HL-60 (cell line): ENCODE data around the gene BDP1.

Experiments
- DNase-seq, 2 experiments: peaks; one replicate each; pipeline ENCODE4 v3.0.0-alpha.2; 2010 to 2020; ENCODE audit warnings: low read depth in 1 of 2, low spot score in 1 of 2
- H3K27ac ChIP-seq: fragments of 250-450 bp; sonication (Bioruptor Pico); replicated peaks from 2 replicates; pipeline ENCODE4 v1.5.1; 2020; ENCODE audit warnings: mild to moderate bottlenecking, moderate library complexity
- H3K27me3 ChIP-seq: fragments of 250-450 bp; sonication (Bioruptor Pico); 2 replicates; pipeline ENCODE4 v1.5.1; 2021; ENCODE audit warnings: mild to moderate bottlenecking, moderate library complexity; ENCODE audit not compliant: insufficient read depth, poor library complexity, severe bottlenecking
- H3K4me3 ChIP-seq: replicated peaks from 2 replicates; pipeline ENCODE4 v1.5.1; 2011; ENCODE audit warnings: mild to moderate bottlenecking, control low read depth, low read length; ENCODE audit not compliant: insufficient read depth
- CTCF ChIP-seq: IDR thresholded peaks from one replicate; pipeline ENCODE4 v1.5.1; 2011; ENCODE audit warnings: low read length, control low read depth, inconsistent platforms; ENCODE audit not compliant: insufficient read depth
- GABPA ChIP-seq: IDR thresholded peaks from 2 replicates; pipeline ENCODE4 v1.6.1; 2012; ENCODE audit warnings: low read depth
- POLR2AphosphoS5 ChIP-seq: IDR thresholded peaks from 2 replicates; pipeline ENCODE4 v1.6.1; 2012; ENCODE audit warnings: low read depth
- REST ChIP-seq: IDR thresholded peaks from 2 replicates; pipeline ENCODE4 v1.6.1; 2012; ENCODE audit warnings: low read depth; ENCODE audit not compliant: insufficient replicate concordance
- SPI1 ChIP-seq: IDR thresholded peaks from 2 replicates; pipeline ENCODE4 v1.6.1; 2012; ENCODE audit warnings: low read depth, mild to moderate bottlenecking, borderline replicate concordance

Gene BDP1

GRCh38 chr5:71582945-71583584, 127.6 kb downstream of the BDP1 start:
- H3K4me3 ChIP-seq, result no peak overlapping the region
- no peak overlapping the region for H3K27ac ChIP-seq
- no peak for DNase-seq
- no peaks in the 10 kb centered on the region for H3K27me3 ChIP-seq
- TF ChIP-seq GABPA (no peak), SPI1 (no peak), CTCF (no peak), POLR2AphosphoS5 (no peak), REST (no peak)

- no peak for DNase-seq
- TF ChIP-seq GABPA (no peak), SPI1 (no peak), REST (no peak), CTCF (no peak), POLR2AphosphoS5 (no peak)
- Histone ChIP-seq H3K27ac (peak overlapping the region; percentile 82), H3K27me3 (no peaks in the 10 kb centered on the region), H3K4me3 (peak overlapping the region; percentile 68)
Observed at GRCh38 chr5:71586052-71586940, 130.8 kb downstream of the BDP1 start.

- H3K27me3 ChIP-seq, result no peaks in the 10 kb centered on the region
- H3K27ac ChIP-seq, result peak within 1 kb of the TSS; percentile 82
- TF ChIP-seq POLR2AphosphoS5 (peak; percentile 71; the same call in 1 of the 2 replicates), GABPA (no peak), REST (no peak)
- peak within 1 kb of the TSS; percentile 68 for H3K4me3 ChIP-seq
- DNase-seq, result peak; percentile 74 to 94
Observed at GRCh38 chr5:71586941-71587765, 131.7 kb downstream of the BDP1 start, which contains the start of gene MCCC2. TSS of gene MCCC2 (plus strand) at chr5:71587340. CDS start at chr5:71587426, 86 bp downstream.
